H1 (cell line): Measurements from ENCODE around the gene IL2RA. TPM values are rescaled to one million over a fixed set of nuclear protein-coding genes. Genes with fewer than 3 reads are reported as not detected.

Source experiments
- CTCF ChIA-PET: fragments of 300-600 bp; sonication (Branson Sonifier 250); formaldehyde crosslinking; loops from one replicate; lab custom pipeline; 2021; ENCODE audit not compliant: partially characterized antibody; lab: Charles Lee
- POLR2A ChIA-PET: fragments of 300-600 bp; sonication (Branson Sonifier 250); formaldehyde crosslinking; loops from one replicate; lab custom pipeline; 2021; ENCODE audit warnings: inconsistent platforms; ENCODE audit not compliant: partially characterized antibody; lab: Charles Lee
- DNase-seq, 2 experiments: peaks; one replicate each; pipeline versions ENCODE4 v3.0.0 to v3.0.0-alpha.2; 2010 to 2022; ENCODE audit warnings: low spot score in 2 of 2, low read depth in 1 of 2, mixed read lengths in 1 of 2
- FAIRE-seq: peaks from 2 replicates; lab custom pipeline; 2011; peaks lifted over from hg19 to GRCh38; lab: Jason Lieb, UNC
- H2AFZ ChIP-seq: 2 replicates; pipeline ENCODE4 v1.8.1; 2012; ENCODE audit warnings: low read length, inconsistent platforms
- H2AK5ac ChIP-seq: 2 replicates; pipeline ENCODE4 v1.6.1; 2013; ENCODE audit warnings: low read depth, low read length
- H2BK120ac ChIP-seq: replicated peaks from 2 replicates; pipeline ENCODE3; 2013; ENCODE audit warnings: low read depth, low read length, inconsistent platforms
- H2BK12ac ChIP-seq: 2 replicates; pipeline ENCODE4 v1.6.1; 2013; ENCODE audit warnings: low read depth, low read length
- H2BK15ac ChIP-seq: 2 replicates; pipeline ENCODE4 v1.6.1; 2013; ENCODE audit warnings: low read length
- H2BK20ac ChIP-seq: 2 replicates; pipeline ENCODE4 v1.6.1; 2013; ENCODE audit warnings: low read length
- H2BK5ac ChIP-seq: 2 replicates; pipeline ENCODE4 v1.6.1; 2013; ENCODE audit warnings: low read depth, low read length
- H3K14ac ChIP-seq: 2 replicates; pipeline ENCODE4 v1.6.1; 2013; ENCODE audit warnings: inconsistent platforms; ENCODE audit not compliant: insufficient read length
- H3K18ac ChIP-seq: 2 replicates; pipeline ENCODE4 v1.6.1; 2013; ENCODE audit warnings: low read length; ENCODE audit errors: extremely low read depth
- H3K23ac ChIP-seq: 2 replicates; pipeline ENCODE4 v1.6.1; 2013; ENCODE audit warnings: inconsistent platforms; ENCODE audit not compliant: insufficient read length
- H3K23me2 ChIP-seq: 2 replicates; pipeline ENCODE4 v1.6.1; 2013; ENCODE audit warnings: low read depth, low read length
- H3K27ac ChIP-seq: 2 replicates; pipeline ENCODE4 v1.6.1; 2011; ENCODE audit warnings: low read depth, low read length, inconsistent platforms
- H3K27me3 ChIP-seq, 4 experiments: replicated peaks in 1 of 4; 1 replicate in 1 of 4; 2 replicates in 3 of 4; pipeline versions ENCODE4 v1.6.1 to v1.8.1; 2011 to 2013; ENCODE audit warnings: low read length in 3 of 4, mild to moderate bottlenecking in 3 of 4, inconsistent platforms in 2 of 4, mixed read lengths in 2 of 4, moderate library complexity in 1 of 4; ENCODE audit not compliant: control insufficient read depth in 3 of 4, insufficient read depth in 3 of 4; ENCODE audit errors: extremely low read depth in 1 of 4
- H3K36me3 ChIP-seq, 4 experiments: 2 replicates each; pipeline versions ENCODE4 v1.6.1 to v1.8.1; 2011 to 2013; ENCODE audit warnings: mild to moderate bottlenecking in 4 of 4, low read length in 3 of 4, moderate library complexity in 2 of 4, control low read depth in 1 of 4, inconsistent platforms in 1 of 4; ENCODE audit not compliant: insufficient read depth in 4 of 4, control insufficient read depth in 2 of 4
- H3K4ac ChIP-seq: replicated peaks from 2 replicates; pipeline ENCODE3; 2013; ENCODE audit warnings: low read length, low read depth, mixed read lengths, inconsistent platforms; ENCODE audit not compliant: insufficient read length
- H3K4me1 ChIP-seq, 4 experiments: replicated peaks in 1 of 4; 1 replicate in 1 of 4; 2 replicates in 3 of 4; pipeline versions ENCODE4 v1.6.1 to v1.8.1; 2011 to 2013; ENCODE audit warnings: low read length in 3 of 4, inconsistent platforms in 2 of 4, mixed read lengths in 1 of 4; ENCODE audit not compliant: insufficient read depth in 4 of 4, control insufficient read depth in 3 of 4
- H3K4me2 ChIP-seq, 2 experiments: 2 replicates each; pipeline versions ENCODE4 v1.6.1 to v1.8.1; 2011 to 2013; ENCODE audit warnings: low read depth in 2 of 2, low read length in 2 of 2, control low read depth in 1 of 2, inconsistent platforms in 1 of 2, mild to moderate bottlenecking in 1 of 2; ENCODE audit not compliant: insufficient read depth in 1 of 2
- H3K4me3 ChIP-seq, 4 experiments: fragments of 200-600, 300-600 bp in 1 of 4; sonication (generic), shearing (Covaris generic), sonication (Bioruptor Twin) in 1 of 4; 2 replicates each; pipeline versions ENCODE4 v1.5.1 to v1.8.1; 2011 to 2016; ENCODE audit warnings: low read length in 4 of 4, low read depth in 3 of 4, control low read depth in 2 of 4, inconsistent platforms in 2 of 4, mild to moderate bottlenecking in 2 of 4, mixed read lengths in 1 of 4, moderate library complexity in 1 of 4; ENCODE audit not compliant: insufficient read depth in 2 of 4; ENCODE audit errors: extremely low read depth in 1 of 4
- H3K56ac ChIP-seq: replicated peaks from 2 replicates; pipeline ENCODE3; 2013; ENCODE audit warnings: low read depth, mild to moderate bottlenecking, mixed read lengths, low read length, inconsistent platforms; ENCODE audit not compliant: insufficient read length
- H3K79me1 ChIP-seq: 2 replicates; pipeline ENCODE4 v1.6.1; 2013; ENCODE audit warnings: low read depth, low read length, control low read depth
- H3K79me2 ChIP-seq, 2 experiments: 2 replicates each; pipeline versions ENCODE4 v1.6.1 to v1.8.1; 2012 to 2013; ENCODE audit warnings: low read length in 2 of 2, mild to moderate bottlenecking in 2 of 2, inconsistent platforms in 1 of 2; ENCODE audit not compliant: insufficient read depth in 2 of 2, control insufficient read depth in 1 of 2
- H3K9ac ChIP-seq, 4 experiments: replicated peaks in 1 of 4; 1 replicate in 1 of 4; 2 replicates in 3 of 4; pipeline versions ENCODE4 v1.6.1 to v1.8.1; 2011 to 2013; ENCODE audit warnings: low read depth in 3 of 4, low read length in 3 of 4, control low read depth in 2 of 4, mild to moderate bottlenecking in 2 of 4, moderate library complexity in 2 of 4, inconsistent platforms in 1 of 4; ENCODE audit errors: extremely low read depth in 1 of 4
- H3K9me3 ChIP-seq, 2 experiments: 2 replicates each; pipeline versions ENCODE4 v1.6.1 to v1.8.1; 2012 to 2013; ENCODE audit warnings: mild to moderate bottlenecking in 2 of 2, moderate library complexity in 2 of 2, control low read depth in 1 of 2, inconsistent platforms in 1 of 2, low read depth in 1 of 2, low read length in 1 of 2, mixed read lengths in 1 of 2; ENCODE audit not compliant: insufficient read depth in 2 of 2
- H4K20me1 ChIP-seq, 2 experiments: replicated peaks in 1 of 2; 2 replicates each; pipeline versions ENCODE3 to v1.8.1; 2011 to 2013; ENCODE audit warnings: inconsistent platforms in 2 of 2, low read length in 2 of 2, mild to moderate bottlenecking in 1 of 2; ENCODE audit not compliant: insufficient read depth in 2 of 2, control insufficient read depth in 1 of 2
- H4K5ac ChIP-seq: 2 replicates; pipeline ENCODE4 v1.6.1; 2013; ENCODE audit warnings: low read length, low read depth, mixed read lengths, inconsistent platforms; ENCODE audit not compliant: insufficient read length
- H4K8ac ChIP-seq: 2 replicates; pipeline ENCODE4 v1.8.0; 2013; ENCODE audit warnings: mild to moderate bottlenecking, moderate library complexity, low read length, inconsistent platforms; ENCODE audit not compliant: insufficient read depth; ENCODE audit errors: extremely low read depth
- H4K91ac ChIP-seq: replicated peaks from 2 replicates; pipeline ENCODE3; 2013; ENCODE audit warnings: low read length, mixed read lengths, inconsistent platforms; ENCODE audit not compliant: insufficient read length
- JUND ChIP-seq: IDR thresholded peaks from 2 replicates; pipeline ENCODE4 v1.6.1; 2011; ENCODE audit warnings: mild to moderate bottlenecking, improper control_type of control experiment, low read length
- KDM5A ChIP-seq: fragments of 200-600 bp; IDR thresholded peaks from 2 replicates; pipeline ENCODE4 v1.7.1; 2012; ENCODE audit warnings: mild to moderate bottlenecking, low read length, inconsistent platforms, mixed read lengths
- MAX ChIP-seq: IDR thresholded peaks from 2 replicates; pipeline ENCODE4 v1.6.1; 2012; ENCODE audit warnings: inconsistent platforms
- POLR2A ChIP-seq, 2 experiments: IDR thresholded peaks; 1 replicate in 1 of 2; 2 replicates in 1 of 2; pipeline ENCODE4 v1.6.1; 2011; ENCODE audit warnings: low read depth in 2 of 2, low read length in 2 of 2, mild to moderate bottlenecking in 2 of 2; ENCODE audit errors: control extremely low read depth in 1 of 2
- SRF ChIP-seq: IDR thresholded peaks from 2 replicates; pipeline ENCODE4 v1.6.1; 2011; ENCODE audit warnings: mild to moderate bottlenecking, low read depth, low read length, moderate library complexity
- SUZ12 ChIP-seq: fragments of 200-600 bp; sonication (generic); IDR thresholded peaks from 2 replicates; pipeline ENCODE4 v1.6.1; 2012; ENCODE audit warnings: mild to moderate bottlenecking, inconsistent platforms, low read length, moderate library complexity, mixed read lengths
- TEAD4 ChIP-seq: IDR thresholded peaks from 2 replicates; pipeline ENCODE4 v1.6.1; 2012; ENCODE audit warnings: low read depth, low read length, inconsistent platforms, mixed read lengths
- YY1 ChIP-seq: IDR thresholded peaks from 2 replicates; pipeline ENCODE4 v1.6.1; 2011; ENCODE audit warnings: low read depth, mild to moderate bottlenecking, low read length
- WGBS, 2 experiments: shearing (Covaris generic) in 1 of 2; methylation state at CpG; one replicate each; pipeline versions ENCODE4 v1.1.6 to v1.1.7; 2013 to 2015; ENCODE audit warnings: low lambda C conversion rate in 2 of 2, mixed read lengths in 2 of 2, inconsistent platforms in 1 of 2, low coverage in 1 of 2, missing lambda C conversion rate in 1 of 2; ENCODE audit not compliant: insufficient replicate concordance in 2 of 2, insufficient coverage in 1 of 2, insufficient read length in 1 of 2; ENCODE audit errors: extremely low coverage in 1 of 2, missing lambda C conversion rate in 1 of 2; 5-methylcytosine and 5-hydroxymethylcytosine counted together
- polyA plus RNA-seq, 7 experiments: library from polyadenylated mRNA; depleted of rRNA in 3 of 7; stranded (reverse) in 5 of 7; unstranded in 2 of 7; fragments of >200 nt in 5 of 7; fragments of 200-250 nt in 2 of 7; gene quantifications; 1 replicate in 5 of 7; 2 replicates in 1 of 7; 4 replicates in 1 of 7; pipeline versions ENCODE4 v1.2.1 to v1.2.3, GENCODE V29; 2011 to 2013; ENCODE audit warnings: missing spikeins in 2 of 7, mixed read lengths in 2 of 7
- total RNA-seq: library from RNA; stranded (reverse); fragmentation: NEBNext Ultra II Directional; extraction: Animal tissue kit (Norgen Biotek cat#: 25700); gene quantifications from 2 replicates; pipeline ENCODE4 v1.2.1, GENCODE V29; 2021

The IL2RA gene
- total and polyA plus RNA-seq, 2 of the 8 experiments (the other 6 are each of a cell fraction or from before 2014, with no cell fraction given), result not detected

- H3K9ac ChIP-seq, result no peak overlapping the region
- 93% methylated on average over 2 of the region's 2 CpGs; no CpG with 5 or more reads in 1 of the 2 experiments for WGBS, 2 experiments
- no peaks in the 10 kb centered on the region for H3K79me2 ChIP-seq
- H3K27ac ChIP-seq, result no peak overlapping the region
- H3K14ac ChIP-seq, result no peak overlapping the region
- H4K8ac ChIP-seq, result no peak overlapping the region
- no peaks in the 10 kb centered on the region for H3K36me3 ChIP-seq
- H3K9me3 ChIP-seq, result no peaks in the 10 kb centered on the region
- TF ChIP-seq SRF, result no peak
- no peak for TF ChIP-seq JUND
- TF ChIP-seq YY1, result no peak
- no peak for TF ChIP-seq POLR2A (IDR thresholded peaks at IDR 0.05; ENCODE audit: control extremely low read depth in 1 of 2, low read depth in 2 of 2, low read length in 2 of 2)
- no peak for TF ChIP-seq KDM5A
- no peak for TF ChIP-seq SUZ12
- TF ChIP-seq MAX, result no peak
- TF ChIP-seq TEAD4, result no peak
- POLR2A ChIA-PET, result no interaction called here
- H2BK120ac ChIP-seq, result no peak overlapping the region
- no peak overlapping the region for H4K91ac ChIP-seq
- no peaks in the 10 kb centered on the region for H4K20me1 ChIP-seq
- no peak overlapping the region for H2BK5ac ChIP-seq
- H4K5ac ChIP-seq, result no peak overlapping the region
- no peak overlapping the region for H3K4me3 ChIP-seq
- CTCF ChIA-PET, result no interaction called here
- H3K4me2 ChIP-seq, result no peak overlapping the region
- no peak overlapping the region for H3K18ac ChIP-seq
- FAIRE-seq, result no peak
- H2BK15ac ChIP-seq, result no peak overlapping the region
- no peak overlapping the region for H3K23ac ChIP-seq
- H2BK12ac ChIP-seq, result no peak overlapping the region
- H3K56ac ChIP-seq, result no peak overlapping the region
- no peaks in the 10 kb centered on the region for H3K27me3 ChIP-seq
- peaks cover 0 to 2% (median 0%) of the 10 kb centered on the region in 4 experiments; a peak in 1 of 7 replicates for H3K4me1 ChIP-seq
- H3K23me2 ChIP-seq, result no peaks in the 10 kb centered on the region
- no peak overlapping the region for H2BK20ac ChIP-seq
- no peak overlapping the region for H2AK5ac ChIP-seq
- DNase-seq, result no peak
- H3K79me1 ChIP-seq, result no peaks in the 10 kb centered on the region
- no peak overlapping the region for H3K4ac ChIP-seq
- H2AFZ ChIP-seq, result no peak overlapping the region
These were observed 2.7 kb downstream of the IL2RA start for GRCh38 chr10:6059506-6059905.
